Naive thymus-derived CD4-positive, alpha-beta T cell (primary cell): Measurements from ENCODE around the gene CRISP3. TPM values are rescaled to one million over a fixed set of nuclear protein-coding genes. Genes with fewer than 3 reads are reported as not detected.

Experiments used
- ATAC-seq: fragments of 150-1000 bp; cut with Tn5 transposase; 2 replicates; pipeline ENCODE4 v1.10.0; 2021; ENCODE audit warnings: mild to moderate bottlenecking, moderate library complexity
- CTCF ChIA-PET: fragments of 350-600 bp; sonication (Branson Sonifier 250); formaldehyde crosslinking; loops from one replicate; lab custom pipeline; 2021; ENCODE audit warnings: antibody characterized with exemption; lab: Charles Lee
- POLR2A ChIA-PET: fragments of 350-600 bp; sonication (Branson Sonifier 250); formaldehyde crosslinking; loops from one replicate; lab custom pipeline; 2021; ENCODE audit warnings: antibody characterized with exemption, inconsistent platforms; lab: Charles Lee
- DNase-seq, 9 donors: peaks; one replicate each; pipeline versions ENCODE4 v3.0.0 to v3.0.0-alpha.2; 2020 to 2022; ENCODE audit warnings: mixed read lengths in 1 of 9
- H3K27ac ChIP-seq: one replicate; pipeline ENCODE4 v1.7.0; 2013; ENCODE audit warnings: mild to moderate bottlenecking, low read depth, low read length, moderate library complexity
- H3K27me3 ChIP-seq, 2 donors: one replicate each; pipeline ENCODE4 v1.7.0; 2013; ENCODE audit warnings: low read length in 2 of 2, mild to moderate bottlenecking in 2 of 2, moderate library complexity in 2 of 2; ENCODE audit not compliant: control insufficient read depth in 2 of 2, insufficient read depth in 2 of 2
- H3K36me3 ChIP-seq, 3 experiments: 1 replicate in 2 of 3; 2 replicates in 1 of 3; pipeline ENCODE4 v1.7.0; 2013; ENCODE audit warnings: low read length in 3 of 3, mild to moderate bottlenecking in 3 of 3, moderate library complexity in 1 of 3; ENCODE audit not compliant: insufficient read depth in 3 of 3, control insufficient read depth in 2 of 3
- H3K4me1 ChIP-seq, 2 donors: one replicate each; pipeline ENCODE4 v1.7.0; 2013; ENCODE audit warnings: low read length in 2 of 2, mild to moderate bottlenecking in 2 of 2, moderate library complexity in 1 of 2; ENCODE audit not compliant: control insufficient read depth in 2 of 2, insufficient read depth in 2 of 2
- H3K4me3 ChIP-seq: 2 replicates; pipeline ENCODE4 v1.7.0; 2013; ENCODE audit warnings: mild to moderate bottlenecking, low read length
- H3K9me3 ChIP-seq, 3 experiments: 1 replicate in 2 of 3; 2 replicates in 1 of 3; pipeline ENCODE4 v1.7.0; 2013; ENCODE audit warnings: low read length in 3 of 3; ENCODE audit not compliant: control insufficient read depth in 2 of 3
- H3K27ac Mint-ChIP-seq, 9 donors: one replicate each; pipeline ENCODE4 v1.8.0; 2020 to 2022; ENCODE audit warnings: mixed read lengths in 9 of 9, mild to moderate bottlenecking in 8 of 9, moderate library complexity in 5 of 9, inconsistent platforms in 2 of 9
- H3K27me3 Mint-ChIP-seq, 5 donors: one replicate each; pipeline ENCODE4 v1.8.0; 2021 to 2022; ENCODE audit warnings: mixed read lengths in 5 of 5, mild to moderate bottlenecking in 1 of 5
- H3K36me3 Mint-ChIP-seq, 5 donors: one replicate each; pipeline ENCODE4 v1.8.0; 2020 to 2022; ENCODE audit warnings: mixed read lengths in 5 of 5, mild to moderate bottlenecking in 3 of 5, inconsistent platforms in 1 of 5
- H3K4me1 Mint-ChIP-seq, 7 donors: one replicate each; pipeline ENCODE4 v1.8.0; 2020 to 2022; ENCODE audit warnings: mixed read lengths in 7 of 7, mild to moderate bottlenecking in 3 of 7, inconsistent platforms in 1 of 7
- H3K4me3 Mint-ChIP-seq, 10 donors: one replicate each; pipeline ENCODE4 v1.8.0; 2020 to 2022; ENCODE audit warnings: mild to moderate bottlenecking in 10 of 10, mixed read lengths in 10 of 10, moderate library complexity in 6 of 10, inconsistent platforms in 2 of 10
- H3K9me3 Mint-ChIP-seq, 11 donors: one replicate each; pipeline ENCODE4 v1.8.0; 2020 to 2022; ENCODE audit warnings: mixed read lengths in 11 of 11, mild to moderate bottlenecking in 4 of 11, inconsistent platforms in 1 of 11, moderate library complexity in 1 of 11
- intact Hi-C, 2 donors: fragments of 100-400 bp; cut with micrococcal nuclease; formaldehyde crosslinking; loops; one replicate each; pipeline ENCODE4 v1.15.1; 2023
- polyA plus RNA-seq, 2 donors: library from polyadenylated mRNA; unstranded; fragments of 300-500 nt; fragmentation: Illumina TruSeq; gene quantifications; one replicate each; pipeline ENCODE4 v1.2.3, GENCODE V29; 2021
- total RNA-seq, 6 experiments: library from RNA in 5 of 6; stranded (reverse) in 5 of 6; gene quantifications; 1 replicate in 5 of 6; 2 replicates in 1 of 6; pipeline ENCODE4 v1.2.3 and lab custom pipeline; 2021 to 2026

CRISP3 gene, protein sequence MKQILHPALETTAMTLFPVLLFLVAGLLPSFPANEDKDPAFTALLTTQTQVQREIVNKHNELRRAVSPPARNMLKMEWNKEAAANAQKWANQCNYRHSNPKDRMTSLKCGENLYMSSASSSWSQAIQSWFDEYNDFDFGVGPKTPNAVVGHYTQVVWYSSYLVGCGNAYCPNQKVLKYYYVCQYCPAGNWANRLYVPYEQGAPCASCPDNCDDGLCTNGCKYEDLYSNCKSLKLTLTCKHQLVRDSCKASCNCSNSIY
- total RNA-seq (not detected), polyA plus RNA-seq (not detected), total RNA-seq (lab: John Stamatoyannopoulos, UW) (not detected)

- H3K27ac ChIP-seq: no peak within 1 kb of the TSS
- intact Hi-C loops: no loop called here
- H3K36me3 ChIP-seq: no peaks in the 10 kb centered on the region
- no peaks in the 10 kb centered on the region for H3K4me1 ChIP-seq
- Mint-ChIP-seq H3K27ac (no peak within 1 kb of the TSS), H3K27me3 (no peaks in the 10 kb centered on the region), H3K9me3 (peaks cover 0 to 7% (median 1%) of the 10 kb centered on the region in 11 donors), H3K4me3 (no peak within 1 kb of the TSS), H3K4me1 (no peaks in the 10 kb centered on the region), H3K36me3 (no peaks in the 10 kb centered on the region)
- no peak within 1 kb of the TSS for H3K4me3 ChIP-seq
- ChIA-PET CTCF (no interaction called here), POLR2A (no interaction called here)
- no peaks in the 10 kb centered on the region for H3K27me3 ChIP-seq
- DNase-seq (no peak), ATAC-seq (no peak)
- H3K9me3 ChIP-seq: no peaks in the 10 kb centered on the region
These were observed at the start of gene CRISP3 for GRCh38 chr6:49744259-49744658. TSS of gene CRISP3 (minus strand) at chr6:49744388. CDS start at chr6:49744367, 21 bp downstream.

- no peak overlapping the region for H3K4me3 Mint-ChIP-seq
- H3K9me3 Mint-ChIP-seq: peaks cover 0 to 10% (median 2%) of the 10 kb centered on the region in 11 donors
- H3K4me3 ChIP-seq: no peak overlapping the region
- H3K36me3 ChIP-seq: no peaks in the 10 kb centered on the region
- H3K27ac ChIP-seq: no peak overlapping the region
- ChIA-PET POLR2A (no interaction called here), CTCF (no interaction called here)
- ATAC-seq: no peak
- intact Hi-C loops: no loop called here
- no peaks in the 10 kb centered on the region for H3K4me1 ChIP-seq
- H3K4me1 Mint-ChIP-seq: peaks cover 0 to 1% (median 0%) of the 10 kb centered on the region in 7 donors
- H3K27ac Mint-ChIP-seq: no peak overlapping the region
- H3K9me3 ChIP-seq: no peaks in the 10 kb centered on the region
- no peaks in the 10 kb centered on the region for H3K27me3 Mint-ChIP-seq
- no peak for DNase-seq
- H3K36me3 Mint-ChIP-seq: no peaks in the 10 kb centered on the region
- H3K27me3 ChIP-seq: no peaks in the 10 kb centered on the region
These were observed 46.2 kb upstream of the CRISP3 start for GRCh38 chr6:49790341-49790740.

DNA sequence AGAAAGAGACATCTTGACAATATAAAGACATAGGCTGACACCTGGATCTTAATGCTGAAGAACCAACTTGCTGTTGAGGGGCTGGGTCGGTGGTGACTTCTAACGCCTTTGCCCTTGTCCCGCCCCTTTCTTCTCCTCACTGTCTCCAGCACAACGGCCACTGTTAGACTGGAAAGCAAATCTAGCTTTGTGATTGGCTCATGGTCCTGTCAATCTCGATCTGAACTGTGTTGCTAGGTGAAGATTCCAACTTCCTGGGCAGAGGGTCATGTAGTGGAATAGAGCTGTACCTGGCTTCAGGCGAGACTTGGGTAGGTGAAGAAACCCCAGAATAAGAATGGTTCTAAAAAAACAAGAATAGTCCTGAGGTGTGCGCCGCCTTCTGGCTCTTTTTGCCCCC lies 43.0 kb upstream of the CRISP3 start, which contains the start of gene PGK2:
TSS of gene PGK2 (minus strand) at position 110 of the 400 bp plus-strand sequence. CDS start at position 12, 98 bp downstream.
- Mint-ChIP-seq H3K9me3 (peaks cover 0 to 10% (median 0%) of the 10 kb centered on the region in 11 donors), H3K4me1 (peaks cover 0 to 1% (median 0%) of the 10 kb centered on the region in 7 donors), H3K27me3 (no peaks in the 10 kb centered on the region), H3K27ac (no peak within 1 kb of the TSS), H3K4me3 (no peak within 1 kb of the TSS), H3K36me3 (no peaks in the 10 kb centered on the region)
- Histone ChIP-seq H3K27ac (no peak within 1 kb of the TSS), H3K4me1 (no peaks in the 10 kb centered on the region), H3K27me3 (no peaks in the 10 kb centered on the region), H3K4me3 (no peak within 1 kb of the TSS), H3K9me3 (no peaks in the 10 kb centered on the region), H3K36me3 (no peaks in the 10 kb centered on the region)
- ATAC-seq (no peak), DNase-seq (no peak)
- intact Hi-C loops: no loop called here
- CTCF ChIA-PET: no interaction called here
- POLR2A ChIA-PET: no interaction called here

DNA sequence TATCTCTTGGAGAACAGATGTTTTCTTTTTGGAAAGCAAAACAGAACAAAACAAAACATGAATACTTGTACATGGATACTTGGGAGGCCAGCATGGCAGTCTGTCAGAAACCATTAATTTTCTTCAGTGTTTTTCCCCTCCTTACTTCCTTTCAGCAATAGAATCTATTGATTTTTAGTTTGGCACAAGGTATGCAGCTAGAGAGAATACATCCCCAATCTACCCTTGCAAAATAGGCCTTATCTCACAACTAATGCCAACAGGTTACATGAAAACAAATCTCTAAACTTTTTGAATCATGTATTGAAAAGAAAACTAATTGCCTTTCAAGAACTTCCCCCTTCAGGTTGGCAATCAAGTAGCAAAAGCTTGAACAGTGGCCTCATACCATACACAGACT lies 40.1 kb upstream of the CRISP3 start:
- H3K9me3 Mint-ChIP-seq: peaks cover 0 to 10% (median 0%) of the 10 kb centered on the region in 11 donors
- DNase-seq (no peak), ATAC-seq (no peak)
- no peak overlapping the region for H3K4me3 Mint-ChIP-seq
- H3K27ac ChIP-seq: no peak overlapping the region
- no peaks in the 10 kb centered on the region for H3K9me3 ChIP-seq
- no peaks in the 10 kb centered on the region for H3K27me3 ChIP-seq
- no peaks in the 10 kb centered on the region for H3K36me3 ChIP-seq
- no peak overlapping the region for H3K4me3 ChIP-seq
- ChIA-PET CTCF (no interaction called here), POLR2A (no interaction called here)
- H3K27me3 Mint-ChIP-seq: no peaks in the 10 kb centered on the region
- no peaks in the 10 kb centered on the region for H3K36me3 Mint-ChIP-seq
- intact Hi-C loops: no loop called here
- H3K4me1 ChIP-seq: no peaks in the 10 kb centered on the region
- H3K27ac Mint-ChIP-seq: no peak overlapping the region
- H3K4me1 Mint-ChIP-seq: peaks cover 0 to 1% (median 0%) of the 10 kb centered on the region in 7 donors

GRCh38 chr6:49782725-49783124 lies 38.5 kb upstream of the CRISP3 start:
- H3K27ac ChIP-seq: no peak overlapping the region
- no peaks in the 10 kb centered on the region for H3K36me3 Mint-ChIP-seq
- H3K4me1 Mint-ChIP-seq: no peaks in the 10 kb centered on the region
- CTCF ChIA-PET: no interaction called here
- H3K27me3 Mint-ChIP-seq: no peaks in the 10 kb centered on the region
- POLR2A ChIA-PET: no interaction called here
- H3K4me1 ChIP-seq: no peaks in the 10 kb centered on the region
- no peaks in the 10 kb centered on the region for H3K9me3 ChIP-seq
- H3K36me3 ChIP-seq: no peaks in the 10 kb centered on the region
- ATAC-seq: no peak
- peaks cover 0 to 6% (median 2%) of the 10 kb centered on the region in 11 donors for H3K9me3 Mint-ChIP-seq
- no peaks in the 10 kb centered on the region for H3K27me3 ChIP-seq
- intact Hi-C loops: no loop called here
- H3K4me3 Mint-ChIP-seq: no peak overlapping the region
- DNase-seq: no peak
- H3K27ac Mint-ChIP-seq: no peak overlapping the region
- no peak overlapping the region for H3K4me3 ChIP-seq

DNA sequence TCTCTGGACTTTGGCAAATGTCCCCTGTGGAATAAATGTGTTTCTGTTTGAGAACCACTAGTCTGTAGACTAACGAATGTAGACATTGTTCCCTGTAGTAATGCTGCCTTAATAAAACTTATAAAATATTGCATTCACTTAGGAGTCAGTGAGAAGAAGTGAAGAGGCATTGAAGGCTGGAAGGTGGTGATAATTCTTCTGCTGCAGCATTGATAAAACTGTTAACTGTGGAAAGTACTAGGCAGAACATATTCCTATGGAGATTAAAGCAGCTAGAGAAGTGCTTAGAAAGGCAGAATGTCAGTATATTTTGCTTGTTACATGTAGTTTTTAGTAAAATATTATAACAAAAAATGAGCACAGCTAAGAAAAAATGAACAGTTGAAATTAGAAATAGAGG lies 38.1 kb upstream of the CRISP3 start:
- Mint-ChIP-seq H3K36me3 (no peaks in the 10 kb centered on the region), H3K4me1 (no peaks in the 10 kb centered on the region), H3K27me3 (no peaks in the 10 kb centered on the region), H3K9me3 (peaks cover 0 to 5% (median 0%) of the 10 kb centered on the region in 11 donors), H3K4me3 (no peak overlapping the region), H3K27ac (no peak overlapping the region)
- ChIA-PET POLR2A (no interaction called here), CTCF (no interaction called here)
- Histone ChIP-seq H3K36me3 (no peaks in the 10 kb centered on the region), H3K27ac (no peak overlapping the region), H3K27me3 (no peaks in the 10 kb centered on the region), H3K9me3 (no peaks in the 10 kb centered on the region), H3K4me1 (no peaks in the 10 kb centered on the region), H3K4me3 (no peak overlapping the region)
- ATAC-seq (no peak), DNase-seq (no peak)
- intact Hi-C loops: no loop called here

- H3K4me3 Mint-ChIP-seq: no peak overlapping the region
- no peaks in the 10 kb centered on the region for H3K9me3 ChIP-seq
- no peaks in the 10 kb centered on the region for H3K27me3 Mint-ChIP-seq
- H3K4me1 ChIP-seq: no peaks in the 10 kb centered on the region
- no peaks in the 10 kb centered on the region for H3K36me3 ChIP-seq
- intact Hi-C loops: no loop called here
- ChIA-PET POLR2A (no interaction called here), CTCF (no interaction called here)
- H3K36me3 Mint-ChIP-seq: peaks cover 0 to 5% (median 0%) of the 10 kb centered on the region in 5 donors
- H3K4me3 ChIP-seq: no peak overlapping the region
- no peak for ATAC-seq
- H3K27me3 ChIP-seq: no peaks in the 10 kb centered on the region
- H3K27ac ChIP-seq: no peak overlapping the region
- H3K27ac Mint-ChIP-seq: no peak overlapping the region
- H3K4me1 Mint-ChIP-seq: no peaks in the 10 kb centered on the region
- H3K9me3 Mint-ChIP-seq: peaks cover 0 to 7% (median 2%) of the 10 kb centered on the region in 11 donors
- DNase-seq: no peak
These were observed 32.3 kb upstream of the CRISP3 start for GRCh38 chr6:49776444-49776843.
